Central memory CD4-positive, alpha-beta T cell (primary cell): ENCODE results near the gene IPO11.

Experiments used
- DNase-seq: peaks from one replicate; pipeline ENCODE4 v3.0.0; 2022

Gene IPO11

GRCh38 chr5:62575066-62575465, 162.5 kb downstream of the IPO11 start:
- no peak for DNase-seq

GRCh38 chr5:62575489-62575888, 162.9 kb downstream of the IPO11 start:
- DNase-seq: no peak

GRCh38 chr5:62576570-62577170, 164.1 kb downstream of the IPO11 start:
- DNase-seq: no peak

GRCh38 chr5:62577488-62577887, 164.9 kb downstream of the IPO11 start:
- DNase-seq: no peak

- DNase-seq: peak; percentile 83
These were observed 166.0 kb downstream of the IPO11 start, which contains the start of gene LRRC70 for GRCh38 chr5:62578540-62578939. Gene LRRC70 (plus strand): TSS chr5:62578819. CDS start chr5:62579439, 620 bp downstream.

- no peak for DNase-seq
These were observed 167.2 kb downstream of the IPO11 start for GRCh38 chr5:62579761-62580160.

GRCh38 chr5:62581836-62582597, 169.5 kb downstream of the IPO11 start:
- no peak for DNase-seq

- DNase-seq: no peak
These were observed 171.8 kb downstream of the IPO11 start for GRCh38 chr5:62584391-62584790.

GRCh38 chr5:62585306-62585705, 172.7 kb downstream of the IPO11 start:
- no peak for DNase-seq

GRCh38 chr5:62585751-62586150, 173.2 kb downstream of the IPO11 start:
- no peak for DNase-seq

GRCh38 chr5:62587737-62588136, 175.2 kb downstream of the IPO11 start:
- no peak for DNase-seq

GRCh38 chr5:62588668-62589067, 176.1 kb downstream of the IPO11 start:
- DNase-seq: no peak

GRCh38 chr5:62589504-62589903, 176.9 kb downstream of the IPO11 start:
- DNase-seq: no peak

- DNase-seq: no peak
These were observed 177.8 kb downstream of the IPO11 start for GRCh38 chr5:62590387-62590786.

GRCh38 chr5:62592558-62592957, 180.0 kb downstream of the IPO11 start:
- no peak for DNase-seq

GRCh38 chr5:62593331-62593730, 180.8 kb downstream of the IPO11 start:
- DNase-seq: no peak

- DNase-seq: no peak
These were observed 181.9 kb downstream of the IPO11 start for GRCh38 chr5:62594364-62594984.

- no peak for DNase-seq
These were observed 183.5 kb downstream of the IPO11 start for GRCh38 chr5:62596096-62596495.

GRCh38 chr5:62596691-62597090, 184.1 kb downstream of the IPO11 start:
- DNase-seq: no peak

GRCh38 chr5:62597314-62597713, 184.8 kb downstream of the IPO11 start:
- no peak for DNase-seq

GRCh38 chr5:62600560-62601252, 188.1 kb downstream of the IPO11 start:
- no peak for DNase-seq

- DNase-seq: no peak
These were observed 191.4 kb downstream of the IPO11 start for GRCh38 chr5:62603934-62604333.

GRCh38 chr5:62605638-62606037, 193.1 kb downstream of the IPO11 start:
- DNase-seq: no peak
